Neural cell (in vitro differentiated cells): ENCODE results near the gene LNP1.

Experiments
- CTCF ChIP-seq: fragments of 450-650 bp; IDR thresholded peaks from 2 replicates; pipeline ENCODE4 v1.5.1; 2014; ENCODE audit warnings: antibody characterized with exemption, mild to moderate bottlenecking, moderate library complexity; ENCODE audit not compliant: poor library complexity, severe bottlenecking
- EP300 ChIP-seq: fragments of 450-650 bp; conservative IDR thresholded peaks from 2 replicates; pipeline ENCODE4 v1.6.1; 2014; ENCODE audit warnings: antibody characterized with exemption, mild to moderate bottlenecking, moderate library complexity; ENCODE audit not compliant: poor library complexity, severe bottlenecking
- MXI1 ChIP-seq: fragments of 450-650 bp; conservative IDR thresholded peaks from 2 replicates; pipeline ENCODE4 v1.6.1; 2014; ENCODE audit warnings: antibody characterized with exemption, mild to moderate bottlenecking; ENCODE audit not compliant: poor library complexity, severe bottlenecking
- POLR2AphosphoS5 ChIP-seq: IDR thresholded peaks from 2 replicates; pipeline ENCODE4 v1.6.1; 2012
- SMC3 ChIP-seq: fragments of 450-650 bp; conservative IDR thresholded peaks from 2 replicates; pipeline ENCODE4 v1.6.1; 2014; ENCODE audit warnings: antibody characterized with exemption, mild to moderate bottlenecking, moderate library complexity; ENCODE audit not compliant: poor library complexity

- no peak for TF ChIP-seq POLR2AphosphoS5
- TF ChIP-seq CTCF: no peak
- TF ChIP-seq SMC3: no peak
- no peak for TF ChIP-seq MXI1
- TF ChIP-seq EP300: no peak
Measured at GRCh38 chr3:100503448-100503847, 102.1 kb downstream of the LNP1 start.
